Measurements from ENCODE around the gene ZFPL1. TPM values are rescaled to one million over a fixed set of nuclear protein-coding genes. Genes with fewer than 3 reads are reported as not detected.

ZFPL1 gene
- total and polyA plus RNA-seq, 7 experiments from 2014 or later = 24.2 to 53.0 (median 39.1) TPM

DNA sequence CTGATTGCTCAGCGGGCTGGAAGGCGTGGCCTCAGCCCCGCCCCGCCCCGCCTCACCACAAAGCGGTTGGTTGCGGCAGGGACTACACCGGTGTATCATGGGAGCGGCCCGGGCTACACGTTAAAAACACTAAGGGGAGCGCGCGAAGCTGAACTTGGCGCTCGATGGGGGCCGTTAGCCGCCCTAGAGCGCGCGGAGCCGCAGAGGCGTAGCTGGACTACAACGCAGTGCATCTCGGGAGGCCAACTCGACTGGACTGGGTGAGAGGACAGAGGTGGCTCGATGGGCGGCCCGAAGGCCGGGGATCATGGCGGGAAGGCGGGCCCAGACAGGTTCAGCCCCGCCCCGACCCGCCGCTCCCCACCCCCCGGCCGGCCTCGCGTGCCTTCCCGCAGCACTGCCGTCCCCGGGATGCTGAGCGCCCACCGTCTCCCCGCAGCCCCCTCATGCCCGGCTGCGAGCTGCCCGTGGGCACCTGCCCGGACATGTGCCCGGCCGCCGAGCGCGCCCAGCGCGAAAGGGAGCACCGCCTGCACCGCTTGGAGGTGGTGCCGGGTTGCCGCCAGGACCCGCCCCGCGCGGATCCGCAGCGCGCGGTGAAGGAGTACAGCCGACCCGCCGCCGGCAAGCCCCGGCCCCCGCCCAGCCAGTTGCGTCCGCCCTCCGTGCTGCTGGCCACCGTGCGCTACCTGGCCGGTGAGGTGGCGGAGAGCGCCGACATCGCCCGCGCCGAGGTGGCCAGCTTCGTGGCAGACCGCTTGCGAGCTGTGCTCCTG is 43.0 kb upstream of the ZFPL1 start, which contains the start of gene SAC3D1:
TSS of gene SAC3D1 (plus strand) at position 364 of the 776 bp plus-strand sequence. CDS start at position 447, 83 bp downstream.
- Histone ChIP-seq H3K4me1 (ENCODE audit: control insufficient read depth in 2 of 2, insufficient read depth in 2 of 2, low read length in 2 of 2) (peaks cover 3 to 9% of the 10 kb centered on the region in 2 donors), H3K4me3 (ENCODE audit: low read length) (peak within 1 kb of the TSS; percentile 86), H3K9me3 (ENCODE audit: control insufficient read depth in 2 of 3, low read length in 3 of 3) (no peaks in the 10 kb centered on the region), H3K27ac (ENCODE audit: low read depth, low read length) (peak within 1 kb of the TSS; percentile 78), H3K27me3 (ENCODE audit: control insufficient read depth in 2 of 2, insufficient read depth in 2 of 2, low read length in 2 of 2) (no peaks in the 10 kb centered on the region), H3K36me3 (ENCODE audit: control insufficient read depth in 2 of 3, insufficient read depth in 3 of 3, low read length in 3 of 3) (peaks cover 0 to 40% (median 0%) of the 10 kb centered on the region in 3 experiments)
- ATAC-seq = peak; percentile 95
- peak; percentile 74 to 94 (median 88) for DNase-seq
- ChIA-PET CTCF (interaction anchor here (0.8 to 1.2 kb wide), 3 partner anchors 13 to 34 kb away, joined by 3 to 6 read pairs (median 3); no protein-coding TSS in a partner anchor), POLR2A (interaction anchor here (0.7 to 3.3 kb wide), 12 partner anchors 8 to 1537 kb away, joined by 3 to 20 read pairs (median 4); partner anchors contain the start of genes ARL2, FAU, MRPL49 and RASGRP2)
- Mint-ChIP-seq H3K4me1 (peaks cover 11 to 25% (median 20%) of the 10 kb centered on the region in 7 donors), H3K27ac (peak within 1 kb of the TSS; percentile 69 to 95 (median 92)), H3K27me3 (no peaks in the 10 kb centered on the region), H3K4me3 (peak within 1 kb of the TSS; percentile 90 to 96 (median 94)), H3K9me3 (no peaks in the 10 kb centered on the region), H3K36me3 (peaks cover 0 to 6% (median 5%) of the 10 kb centered on the region in 5 donors)
- intact Hi-C loops (cut with micrococcal nuclease) = loop anchor here (1.0 to 5.0 kb wide), 12 partner anchors 14 to 220 kb away; partner anchors contain the start of genes CDCA5 (in 2 of the 2), PPP2R5B (in 2 of the 2), SNX15 (in 2 of the 2) and ZFPL1 (in 2 of the 2)

DNA sequence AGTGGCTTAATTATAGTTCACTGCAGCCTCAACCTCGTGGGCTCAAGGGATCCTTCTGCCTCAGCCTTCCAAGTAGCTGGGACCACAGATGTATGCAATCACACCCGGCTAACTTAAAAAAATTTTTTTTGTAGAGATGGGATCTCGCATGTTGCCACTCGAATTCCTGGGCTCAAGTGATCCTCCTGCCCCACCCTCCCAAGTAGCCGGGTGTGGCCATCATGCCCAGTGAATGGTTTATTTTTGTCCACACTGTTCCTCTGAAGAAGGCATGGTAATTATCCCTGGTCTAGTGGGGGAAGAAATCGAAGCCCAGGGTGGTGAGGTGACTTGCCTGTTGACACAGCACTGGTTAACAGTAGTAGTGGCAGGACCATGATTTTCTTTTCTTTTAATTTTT is 41.1 kb upstream of the ZFPL1 start:
- intact Hi-C loops (cut with micrococcal nuclease) = loop anchor here (5.0 kb wide), 2 partner anchors 69 to 121 kb away; partner anchors contain the start of genes PPP2R5B (in 1 of the 2) and TM7SF2 (in 1 of the 2)
- no peaks in the 10 kb centered on the region for H3K27me3 ChIP-seq (ENCODE audit: control insufficient read depth in 2 of 2, insufficient read depth in 2 of 2, low read length in 2 of 2)
- Mint-ChIP-seq H3K4me3 (peak overlapping the region; percentile 21 to 93 (median 88)), H3K4me1 (peaks cover 18 to 42% (median 35%) of the 10 kb centered on the region in 7 donors), H3K9me3 (no peaks in the 10 kb centered on the region), H3K27me3 (no peaks in the 10 kb centered on the region), H3K36me3 (peaks cover 0 to 6% (median 5%) of the 10 kb centered on the region in 5 donors), H3K27ac (peak overlapping the region in 3 of 9 donors; percentile 33 to 70 (median 69))
- ChIA-PET CTCF (no interaction called here), POLR2A (interaction anchor here (0.8 to 1.4 kb wide), 3 partner anchors 8 to 92 kb away, joined by 3 to 4 read pairs (median 3); no protein-coding TSS in a partner anchor)
- H3K27ac ChIP-seq (ENCODE audit: low read depth, low read length) = no peak overlapping the region
- H3K4me1 ChIP-seq (ENCODE audit: control insufficient read depth in 2 of 2, insufficient read depth in 2 of 2, low read length in 2 of 2) = peaks cover 9 to 12% of the 10 kb centered on the region in 2 donors
- H3K9me3 ChIP-seq (ENCODE audit: control insufficient read depth in 2 of 3, low read length in 3 of 3) = no peaks in the 10 kb centered on the region
- no peak for ATAC-seq
- H3K4me3 ChIP-seq (ENCODE audit: low read length) = no peak overlapping the region
- no peak for DNase-seq
- peaks cover 0 to 29% (median 0%) of the 10 kb centered on the region in 3 experiments for H3K36me3 ChIP-seq (ENCODE audit: control insufficient read depth in 2 of 3, insufficient read depth in 3 of 3, low read length in 3 of 3)

DNA sequence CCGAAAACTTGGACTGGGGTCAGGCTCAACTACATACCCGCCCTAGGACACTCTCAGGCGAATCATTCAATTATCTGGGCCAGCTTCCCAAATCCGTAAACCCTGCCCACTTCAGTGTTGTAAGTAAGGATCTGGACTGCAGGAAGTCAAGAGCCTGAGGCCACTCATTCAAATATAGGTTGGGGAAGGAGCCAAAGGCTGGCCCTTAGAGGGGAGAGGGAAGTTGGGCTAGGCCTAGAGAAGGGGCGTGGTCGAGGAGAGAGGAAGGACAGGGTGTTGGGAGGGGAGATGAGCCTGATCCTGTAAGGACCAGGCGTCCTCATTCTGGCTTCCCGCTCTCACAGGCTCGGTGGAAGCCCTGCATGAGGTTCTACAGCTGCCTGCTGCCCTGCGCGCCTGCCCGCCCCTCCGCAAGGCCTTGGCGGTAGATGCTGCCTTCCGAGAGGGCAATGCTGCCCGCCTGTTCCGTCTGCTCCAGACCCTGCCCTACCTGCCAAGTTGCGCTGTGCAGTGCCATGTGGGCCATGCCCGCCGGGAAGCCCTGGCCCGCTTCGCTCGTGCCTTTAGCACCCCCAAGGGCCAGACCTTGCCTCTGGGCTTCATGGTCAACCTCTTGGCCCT is 40.0 kb upstream of the ZFPL1 start:
- Histone ChIP-seq H3K9me3 (ENCODE audit: control insufficient read depth in 2 of 3, low read length in 3 of 3) (no peaks in the 10 kb centered on the region), H3K36me3 (ENCODE audit: control insufficient read depth in 2 of 3, insufficient read depth in 3 of 3, low read length in 3 of 3) (peaks cover 0 to 21% (median 0%) of the 10 kb centered on the region in 3 experiments), H3K27ac (ENCODE audit: low read depth, low read length) (no peak overlapping the region), H3K4me3 (ENCODE audit: low read length) (no peak overlapping the region), H3K27me3 (ENCODE audit: control insufficient read depth in 2 of 2, insufficient read depth in 2 of 2, low read length in 2 of 2) (no peaks in the 10 kb centered on the region), H3K4me1 (ENCODE audit: control insufficient read depth in 2 of 2, insufficient read depth in 2 of 2, low read length in 2 of 2) (peaks cover 9 to 17% of the 10 kb centered on the region in 2 donors)
- Mint-ChIP-seq H3K36me3 (peaks cover 0 to 6% (median 5%) of the 10 kb centered on the region in 5 donors), H3K27me3 (no peaks in the 10 kb centered on the region), H3K4me1 (peaks cover 18 to 50% (median 39%) of the 10 kb centered on the region in 7 donors), H3K4me3 (peak overlapping the region in 1 of 10 donors; percentile 34), H3K9me3 (no peaks in the 10 kb centered on the region), H3K27ac (no peak overlapping the region)
- intact Hi-C loops (cut with micrococcal nuclease) = loop anchor here (5.0 kb wide), 2 partner anchors 68 to 122 kb away; partner anchors contain the start of genes PPP2R5B (in 1 of the 2) and TM7SF2 (in 1 of the 2)
- DNase-seq (no peak), ATAC-seq (no peak)
- CTCF ChIA-PET = no interaction called here
- POLR2A ChIA-PET = no interaction called here

DNA sequence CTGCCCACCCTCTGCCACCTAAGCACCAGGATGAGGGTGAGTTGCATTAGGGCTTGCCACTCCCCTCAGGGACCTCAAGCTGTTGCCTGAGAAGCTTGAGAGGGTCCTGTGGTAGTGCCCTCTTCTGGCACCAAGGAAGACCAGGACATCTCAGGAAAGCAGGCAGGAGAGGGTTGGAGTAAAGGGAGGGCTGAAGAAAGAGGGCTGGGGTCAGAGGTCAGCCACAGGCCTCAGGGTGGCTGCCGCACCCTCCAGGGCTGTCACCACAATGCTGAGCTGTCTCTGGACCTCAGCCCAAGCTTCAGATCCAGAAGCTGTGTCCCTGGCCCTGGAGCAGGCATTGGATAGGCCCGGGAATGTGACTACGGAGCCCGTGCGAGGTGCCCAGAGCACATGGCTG is 39.0 kb upstream of the ZFPL1 start:
- Mint-ChIP-seq H3K27me3 (no peaks in the 10 kb centered on the region), H3K4me3 (no peak overlapping the region), H3K4me1 (peaks cover 18 to 46% (median 37%) of the 10 kb centered on the region in 7 donors), H3K27ac (no peak overlapping the region), H3K36me3 (peaks cover 0 to 6% (median 5%) of the 10 kb centered on the region in 5 donors), H3K9me3 (no peaks in the 10 kb centered on the region)
- H3K36me3 ChIP-seq (ENCODE audit: control insufficient read depth in 2 of 3, insufficient read depth in 3 of 3, low read length in 3 of 3) = peaks cover 0 to 21% (median 0%) of the 10 kb centered on the region in 3 experiments
- POLR2A ChIA-PET = no interaction called here
- H3K27ac ChIP-seq (ENCODE audit: low read depth, low read length) = no peak overlapping the region
- H3K27me3 ChIP-seq (ENCODE audit: control insufficient read depth in 2 of 2, insufficient read depth in 2 of 2, low read length in 2 of 2) = no peaks in the 10 kb centered on the region
- CTCF ChIA-PET = interaction anchor here (1.2 kb wide), 1 partner anchor 31 kb away, joined by 4 read pairs; the partner anchor contains the start of gene ARL2
- ATAC-seq = no peak
- peaks cover 9 to 17% of the 10 kb centered on the region in 2 donors for H3K4me1 ChIP-seq (ENCODE audit: control insufficient read depth in 2 of 2, insufficient read depth in 2 of 2, low read length in 2 of 2)
- intact Hi-C loops (cut with micrococcal nuclease) = no loop called here
- no peak overlapping the region for H3K4me3 ChIP-seq (ENCODE audit: low read length)
- DNase-seq = no peak
- H3K9me3 ChIP-seq (ENCODE audit: control insufficient read depth in 2 of 3, low read length in 3 of 3) = no peaks in the 10 kb centered on the region

DNA sequence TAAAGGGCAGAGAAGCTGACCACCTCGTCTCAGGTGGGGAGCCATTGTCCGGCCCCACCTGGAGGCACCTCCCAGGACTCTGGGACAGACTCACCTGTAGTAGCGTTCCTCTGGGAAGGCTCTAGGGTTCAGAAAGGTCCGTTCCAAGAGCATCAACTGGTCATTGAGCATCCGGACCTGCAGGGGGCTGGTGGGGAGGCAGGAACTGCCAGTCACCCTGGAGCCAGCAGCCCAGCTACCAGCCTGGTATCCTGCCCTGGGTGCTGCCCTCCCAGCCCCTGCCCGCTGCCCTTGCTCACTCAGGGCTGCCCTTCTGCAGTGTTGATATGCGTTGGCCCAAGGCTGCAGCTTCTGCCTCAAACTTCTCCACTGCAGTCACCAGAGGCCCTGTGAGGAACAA is 38.3 kb upstream of the ZFPL1 start:
- H3K4me1 ChIP-seq (ENCODE audit: control insufficient read depth in 2 of 2, insufficient read depth in 2 of 2, low read length in 2 of 2) = peaks cover 3 to 17% of the 10 kb centered on the region in 2 donors
- CTCF ChIA-PET = interaction anchor here (0.7 to 1.6 kb wide), 3 partner anchors 8 to 32 kb away, joined by 3 to 4 read pairs (median 4); partner anchors contain the start of gene ARL2
- intact Hi-C loops (cut with micrococcal nuclease) = no loop called here

More for the DNA sequence above, 38.3 kb upstream of the ZFPL1 start:
- Histone ChIP-seq H3K27me3 (ENCODE audit: control insufficient read depth in 2 of 2, insufficient read depth in 2 of 2, low read length in 2 of 2) (no peaks in the 10 kb centered on the region), H3K9me3 (ENCODE audit: control insufficient read depth in 2 of 3, low read length in 3 of 3) (no peaks in the 10 kb centered on the region), H3K36me3 (ENCODE audit: control insufficient read depth in 2 of 3, insufficient read depth in 3 of 3, low read length in 3 of 3) (peaks cover 0 to 21% (median 0%) of the 10 kb centered on the region in 3 experiments), H3K27ac (ENCODE audit: low read depth, low read length) (peak overlapping the region; percentile 27), H3K4me3 (ENCODE audit: low read length) (no peak overlapping the region)
- H3K4me1 Mint-ChIP-seq = peaks cover 18 to 43% (median 33%) of the 10 kb centered on the region in 7 donors
- no peaks in the 10 kb centered on the region for H3K9me3 Mint-ChIP-seq
- DNase-seq (no peak), ATAC-seq (no peak)
- H3K27me3 Mint-ChIP-seq = no peaks in the 10 kb centered on the region
- no peak overlapping the region for H3K27ac Mint-ChIP-seq
- H3K36me3 Mint-ChIP-seq = peaks cover 0 to 6% (median 5%) of the 10 kb centered on the region in 5 donors
- POLR2A ChIA-PET = interaction anchor here (0.5 to 1.3 kb wide), 3 partner anchors 11 to 76 kb away, joined by 3 to 4 read pairs (median 3); partner anchors contain the start of genes ARL2, FAU and MRPL49
- no peak overlapping the region for H3K4me3 Mint-ChIP-seq
